ENCODE data around the gene NHLRC4.

- TF ChIP-seq CTCF (optimal IDR thresholded peaks at IDR 0.05 in 1 of 3, IDR thresholded peaks at IDR 0.05 in 1 of 3, conservative IDR thresholded peaks at IDR 0.05 in 1 of 3; ENCODE audit: extremely low read depth in 1 of 3, insufficient read depth in 2 of 3, low read length in 3 of 3) (no peak), EZH2 (IDR thresholded peaks at IDR 0.05; ENCODE audit: low read length) (no peak)
These were observed 19.3 kb downstream of the NHLRC4 start for GRCh38 chr16:586047-586644.
